ENCODE results near the gene NECTIN1.

NECTIN1 gene

DNA sequence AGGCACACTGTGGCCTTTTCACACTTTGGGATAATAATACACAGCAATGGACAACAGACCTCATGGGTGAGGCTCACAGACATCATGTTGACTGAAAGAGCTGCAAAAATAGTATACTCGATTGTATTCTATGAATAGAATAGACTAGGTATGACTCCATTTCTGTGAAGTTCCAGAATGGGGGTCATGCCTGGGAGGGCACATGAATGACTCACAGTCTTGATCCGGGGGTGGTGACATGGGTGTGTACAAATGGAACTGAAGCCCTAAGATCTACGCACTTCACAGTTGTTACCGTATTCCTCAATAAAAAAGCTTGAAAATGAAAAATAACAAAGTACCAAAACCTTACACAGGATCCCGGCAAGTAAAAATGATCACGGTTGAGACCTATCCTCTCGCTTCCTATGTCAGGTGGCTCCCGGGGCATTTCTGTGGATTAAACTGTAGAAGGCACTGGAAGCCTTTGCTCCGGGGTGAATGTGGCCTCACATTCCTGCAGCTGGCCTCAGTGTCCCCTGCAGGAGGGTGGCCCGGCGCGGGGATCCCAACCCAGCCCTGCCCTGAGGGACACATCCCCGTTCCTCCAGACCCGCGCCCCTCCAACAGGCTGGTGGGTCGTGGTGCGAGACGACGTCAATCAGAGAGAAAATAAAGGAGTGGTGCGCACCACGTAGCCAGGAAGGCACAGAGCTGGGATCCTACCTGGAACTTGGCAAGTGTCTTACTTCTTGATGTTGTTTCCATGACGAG is 75.9 kb downstream of the NECTIN1 start:
- Histone ChIP-seq H2BK5ac (ENCODE audit: low read depth, low read length, poor library complexity) (no peak overlapping the region), H3K9me3 (ENCODE audit: insufficient read depth, low read depth, low read length) (no peaks in the 10 kb centered on the region), H3K36me3 (ENCODE audit: control insufficient read depth in 1 of 2, insufficient read depth in 2 of 2, low read length in 2 of 2) (no peaks in the 10 kb centered on the region), H2BK120ac (ENCODE audit: insufficient read depth, low read length, poor library complexity) (no peak overlapping the region), H3K23ac (ENCODE audit: low read length) (no peak overlapping the region), H3K18ac (ENCODE audit: low read length) (no peak overlapping the region), H2BK12ac (ENCODE audit: low read length) (no peak overlapping the region), H3K27me3 (ENCODE audit: insufficient read depth, low read length) (no peaks in the 10 kb centered on the region), H3K9ac (ENCODE audit: low read length) (no peak overlapping the region), H3K27ac (ENCODE audit: low read depth, low read length) (no peak overlapping the region), H3K79me1 (ENCODE audit: low read length) (no peaks in the 10 kb centered on the region), H3K14ac (ENCODE audit: low read length) (no peak overlapping the region), H3K4me1 (ENCODE audit: control insufficient read depth in 1 of 2, insufficient read depth in 2 of 2, low read length in 2 of 2) (peaks cover 0 to 7% of the 10 kb centered on the region in 2 experiments), H3K4me3 (ENCODE audit: low read depth, low read length) (no peak overlapping the region), H3K79me2 (ENCODE audit: control insufficient read depth, insufficient read depth, low read length, poor library complexity) (no peaks in the 10 kb centered on the region), H4K8ac (ENCODE audit: low read depth, low read length) (no peak overlapping the region), H4K91ac (ENCODE audit: low read depth, low read length) (no peak overlapping the region), H2AK5ac (ENCODE audit: low read length) (no peak overlapping the region), H3K4ac (ENCODE audit: low read depth, low read length) (no peak overlapping the region), H4K12ac (ENCODE audit: low read depth, low read length) (no peak overlapping the region), H2AFZ (ENCODE audit: insufficient read depth, low read length, poor library complexity) (no peak overlapping the region), H3K4me2 (ENCODE audit: low read length) (no peak overlapping the region)
- no CpG with 5 or more reads among the region's 22 CpGs for WGBS (ENCODE audit: extremely low coverage, insufficient coverage, insufficient read length)
- no peak for DNase-seq

GRCh38 chr11:119651802-119652584 is 77.0 kb downstream of the NECTIN1 start:
- no peak overlapping the region for H3K4me2 ChIP-seq (ENCODE audit: low read length)
- H2BK12ac ChIP-seq (ENCODE audit: low read length) = no peak overlapping the region
- H3K4ac ChIP-seq (ENCODE audit: low read depth, low read length) = no peak overlapping the region
- H2AK5ac ChIP-seq (ENCODE audit: low read length) = no peak overlapping the region
- no peak overlapping the region for H3K14ac ChIP-seq (ENCODE audit: low read length)
- no peak overlapping the region for H3K18ac ChIP-seq (ENCODE audit: low read length)
- no peak overlapping the region for H4K12ac ChIP-seq (ENCODE audit: low read depth, low read length)
- H3K79me1 ChIP-seq (ENCODE audit: low read length) = no peaks in the 10 kb centered on the region
- DNase-seq = no peak
- no peak overlapping the region for H2AFZ ChIP-seq (ENCODE audit: insufficient read depth, low read length, poor library complexity)
- peaks cover 0 to 7% of the 10 kb centered on the region in 2 experiments for H3K4me1 ChIP-seq (ENCODE audit: control insufficient read depth in 1 of 2, insufficient read depth in 2 of 2, low read length in 2 of 2)
- no peaks in the 10 kb centered on the region for H3K9me3 ChIP-seq (ENCODE audit: insufficient read depth, low read depth, low read length)
- no peak overlapping the region for H2BK5ac ChIP-seq (ENCODE audit: low read depth, low read length, poor library complexity)
- no peak overlapping the region for H4K8ac ChIP-seq (ENCODE audit: low read depth, low read length)
- H2BK120ac ChIP-seq (ENCODE audit: insufficient read depth, low read length, poor library complexity) = no peak overlapping the region
- H4K91ac ChIP-seq (ENCODE audit: low read depth, low read length) = no peak overlapping the region
- no peak overlapping the region for H3K27ac ChIP-seq (ENCODE audit: low read depth, low read length)
- H3K79me2 ChIP-seq (ENCODE audit: control insufficient read depth, insufficient read depth, low read length, poor library complexity) = no peaks in the 10 kb centered on the region
- H3K36me3 ChIP-seq (ENCODE audit: control insufficient read depth in 1 of 2, insufficient read depth in 2 of 2, low read length in 2 of 2) = no peaks in the 10 kb centered on the region
- H3K27me3 ChIP-seq (ENCODE audit: insufficient read depth, low read length) = no peaks in the 10 kb centered on the region
- no peak overlapping the region for H3K9ac ChIP-seq (ENCODE audit: low read length)
- H3K23ac ChIP-seq (ENCODE audit: low read length) = no peak overlapping the region
- H3K4me3 ChIP-seq (ENCODE audit: low read depth, low read length) = no peak overlapping the region
- WGBS (ENCODE audit: extremely low coverage, insufficient coverage, insufficient read length) = no CpG with 5 or more reads among the region's 12 CpGs

GRCh38 chr11:119650251-119650650 is 78.7 kb downstream of the NECTIN1 start:
- no peak overlapping the region for H2AFZ ChIP-seq (ENCODE audit: insufficient read depth, low read length, poor library complexity)
- H3K18ac ChIP-seq (ENCODE audit: low read length) = no peak overlapping the region
- H3K27me3 ChIP-seq (ENCODE audit: insufficient read depth, low read length) = no peaks in the 10 kb centered on the region
- H3K4me3 ChIP-seq (ENCODE audit: low read depth, low read length) = no peak overlapping the region
- no peak overlapping the region for H2BK120ac ChIP-seq (ENCODE audit: insufficient read depth, low read length, poor library complexity)
- H3K4ac ChIP-seq (ENCODE audit: low read depth, low read length) = no peak overlapping the region
- no peak overlapping the region for H3K27ac ChIP-seq (ENCODE audit: low read depth, low read length)
- no peak overlapping the region for H2AK5ac ChIP-seq (ENCODE audit: low read length)
- no peak overlapping the region for H4K91ac ChIP-seq (ENCODE audit: low read depth, low read length)
- H2BK5ac ChIP-seq (ENCODE audit: low read depth, low read length, poor library complexity) = no peak overlapping the region
- H3K4me2 ChIP-seq (ENCODE audit: low read length) = no peak overlapping the region
- H3K9me3 ChIP-seq (ENCODE audit: insufficient read depth, low read depth, low read length) = no peaks in the 10 kb centered on the region
- DNase-seq = no peak
- H3K23ac ChIP-seq (ENCODE audit: low read length) = no peak overlapping the region
- H3K79me2 ChIP-seq (ENCODE audit: control insufficient read depth, insufficient read depth, low read length, poor library complexity) = no peaks in the 10 kb centered on the region
- no peak overlapping the region for H4K12ac ChIP-seq (ENCODE audit: low read depth, low read length)
- H3K4me1 ChIP-seq (ENCODE audit: control insufficient read depth in 1 of 2, insufficient read depth in 2 of 2, low read length in 2 of 2) = peaks cover 2 to 9% of the 10 kb centered on the region in 2 experiments
- no peaks in the 10 kb centered on the region for H3K79me1 ChIP-seq (ENCODE audit: low read length)
- H4K8ac ChIP-seq (ENCODE audit: low read depth, low read length) = no peak overlapping the region
- WGBS (ENCODE audit: extremely low coverage, insufficient coverage, insufficient read length) = no CpG with 5 or more reads among the region's 6 CpGs
- no peak overlapping the region for H2BK12ac ChIP-seq (ENCODE audit: low read length)
- H3K14ac ChIP-seq (ENCODE audit: low read length) = no peak overlapping the region
- no peak overlapping the region for H3K9ac ChIP-seq (ENCODE audit: low read length)
- H3K36me3 ChIP-seq (ENCODE audit: control insufficient read depth in 1 of 2, insufficient read depth in 2 of 2, low read length in 2 of 2) = no peaks in the 10 kb centered on the region

DNA sequence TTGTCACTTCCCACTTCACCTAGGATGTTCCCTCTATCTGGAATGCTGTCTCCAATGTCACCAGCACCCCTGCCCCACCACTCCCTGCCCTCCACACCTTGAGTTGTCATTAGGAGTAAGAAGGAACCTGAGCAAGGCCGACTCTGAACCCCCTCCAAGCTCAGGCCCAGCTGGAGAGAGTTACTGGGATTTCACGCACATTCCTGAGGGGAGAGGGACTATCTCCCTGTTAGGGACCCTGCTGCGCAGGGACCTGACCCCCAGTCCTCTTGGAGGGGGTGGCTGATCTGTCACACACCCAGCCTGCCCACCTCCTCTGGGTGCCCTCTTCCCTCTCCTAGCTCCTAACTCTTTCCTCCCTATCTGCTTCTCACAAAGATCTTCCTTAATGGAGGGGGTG is 81.7 kb downstream of the NECTIN1 start:
- WGBS (ENCODE audit: extremely low coverage, insufficient coverage, insufficient read length) = no CpG with 5 or more reads among the region's 3 CpGs
- H3K4me3 ChIP-seq (ENCODE audit: low read depth, low read length) = no peak overlapping the region
- H3K27me3 ChIP-seq (ENCODE audit: insufficient read depth, low read length) = no peaks in the 10 kb centered on the region
- H3K4me1 ChIP-seq (ENCODE audit: control insufficient read depth in 1 of 2, insufficient read depth in 2 of 2, low read length in 2 of 2) = peaks cover 4 to 13% of the 10 kb centered on the region in 2 experiments
- peaks cover 2% of the 10 kb centered on the region for H3K79me1 ChIP-seq (ENCODE audit: low read length)
- no peak overlapping the region for H2BK5ac ChIP-seq (ENCODE audit: low read depth, low read length, poor library complexity)
- no peak overlapping the region for H2BK120ac ChIP-seq (ENCODE audit: insufficient read depth, low read length, poor library complexity)
- H3K27ac ChIP-seq (ENCODE audit: low read depth, low read length) = no peak overlapping the region
- no peak overlapping the region for H4K12ac ChIP-seq (ENCODE audit: low read depth, low read length)
- H4K91ac ChIP-seq (ENCODE audit: low read depth, low read length) = no peak overlapping the region
- no peak overlapping the region for H4K8ac ChIP-seq (ENCODE audit: low read depth, low read length)
- no peak overlapping the region for H2BK12ac ChIP-seq (ENCODE audit: low read length)
- no peak overlapping the region for H2AFZ ChIP-seq (ENCODE audit: insufficient read depth, low read length, poor library complexity)
- H3K4me2 ChIP-seq (ENCODE audit: low read length) = no peak overlapping the region
- H3K9ac ChIP-seq (ENCODE audit: low read length) = no peak overlapping the region
- no peak overlapping the region for H3K14ac ChIP-seq (ENCODE audit: low read length)
- no peaks in the 10 kb centered on the region for H3K36me3 ChIP-seq (ENCODE audit: control insufficient read depth in 1 of 2, insufficient read depth in 2 of 2, low read length in 2 of 2)
- no peak overlapping the region for H2AK5ac ChIP-seq (ENCODE audit: low read length)
- H3K23ac ChIP-seq (ENCODE audit: low read length) = no peak overlapping the region
- no peaks in the 10 kb centered on the region for H3K79me2 ChIP-seq (ENCODE audit: control insufficient read depth, insufficient read depth, low read length, poor library complexity)
- H3K18ac ChIP-seq (ENCODE audit: low read length) = no peak overlapping the region
- DNase-seq = no peak
- no peak overlapping the region for H3K4ac ChIP-seq (ENCODE audit: low read depth, low read length)
- no peaks in the 10 kb centered on the region for H3K9me3 ChIP-seq (ENCODE audit: insufficient read depth, low read depth, low read length)

All from trophoblast cell (in vitro differentiated cells and primary cell).